NCI-H2196 (cell line): ENCODE measurements around the gene SPTBN5.

Source experiments
- DNase-seq: peaks from one replicate; lab custom pipeline; 2025; ENCODE audit not compliant: unreplicated experiment; lab: John Stamatoyannopoulos, UW

Gene SPTBN5

DNA sequence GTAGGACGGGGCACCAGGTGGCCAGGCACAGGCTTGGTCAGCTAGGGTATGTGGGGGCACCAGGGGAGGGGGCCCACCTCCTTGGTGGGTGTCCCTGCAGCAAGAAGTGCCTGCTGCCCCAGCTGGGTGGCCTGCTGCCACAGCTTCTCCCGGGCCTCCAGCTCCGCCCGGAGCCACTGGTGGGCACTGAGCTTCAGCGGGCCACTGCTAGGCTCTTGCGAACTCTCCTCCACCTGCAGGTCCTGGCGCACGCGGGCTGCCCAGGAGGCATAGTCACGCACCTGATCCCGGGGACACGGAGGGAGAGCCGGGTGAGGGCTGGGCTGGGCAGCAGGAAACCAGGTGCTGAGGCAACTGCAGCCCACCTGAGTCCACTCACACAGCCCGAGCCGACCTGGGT is 25.5 kb downstream of the SPTBN5 start:
- no peak for DNase-seq

DNA sequence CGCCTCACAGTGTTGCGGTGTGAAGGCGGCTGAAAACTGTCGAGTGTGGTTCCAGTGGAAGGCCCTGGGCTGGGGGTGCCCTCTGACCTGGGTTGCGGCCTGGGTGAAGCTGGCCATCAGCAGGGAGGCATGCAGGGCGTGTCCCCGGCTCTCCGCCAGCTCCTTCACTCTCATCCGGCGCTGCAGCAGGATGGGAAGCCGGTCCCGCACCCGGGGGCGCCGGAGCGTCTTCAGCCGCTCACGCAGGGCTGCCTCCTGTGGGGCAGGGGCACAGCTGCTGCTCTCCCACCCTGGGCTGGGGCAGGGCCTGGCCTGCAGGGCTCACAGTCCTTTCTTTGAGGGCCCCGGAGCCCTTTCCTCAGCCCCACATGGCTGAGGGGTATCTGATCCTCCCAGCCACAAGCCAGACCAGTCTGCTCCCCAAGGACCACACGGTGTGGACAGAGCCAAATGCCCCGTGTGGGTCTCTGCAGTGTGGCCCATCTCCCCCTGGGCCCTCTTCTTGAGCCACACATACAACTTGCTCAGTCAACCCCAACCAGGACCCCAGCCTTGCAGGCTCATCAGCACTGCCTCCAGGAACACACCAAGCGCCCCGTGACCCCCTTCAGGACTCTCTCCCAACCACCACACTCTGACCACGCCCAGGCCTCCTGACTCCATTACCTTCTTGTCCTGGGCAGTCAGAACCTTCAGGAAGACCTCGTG is 26.8 kb downstream of the SPTBN5 start:
- no peak for DNase-seq

DNA sequence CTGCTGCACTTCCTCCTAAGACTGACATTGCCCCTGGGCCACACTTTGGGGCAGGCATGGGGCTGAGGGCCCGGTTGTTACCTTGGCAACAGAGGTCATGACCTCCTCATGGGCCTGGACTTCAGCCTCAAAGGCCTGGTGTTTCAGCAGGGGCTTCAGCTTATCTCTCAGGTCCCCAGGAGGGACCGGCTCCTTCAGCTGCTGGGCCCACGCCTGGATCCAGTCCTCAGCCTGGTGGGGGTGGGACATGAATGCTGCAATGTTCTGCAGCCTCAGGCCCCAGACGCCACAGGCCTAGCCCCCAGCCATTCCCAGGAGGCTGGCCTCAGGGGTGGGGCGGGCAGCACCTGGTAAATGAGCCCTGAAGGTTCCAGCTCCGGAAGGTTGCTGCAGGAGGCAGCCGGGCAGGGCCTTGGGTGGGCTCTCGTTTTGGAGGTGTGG is 27.6 kb downstream of the SPTBN5 start:
- DNase-seq, result no peak

GRCh38 chr15:41865490-41866055 is 28.3 kb downstream of the SPTBN5 start:
- DNase-seq, result no peak

GRCh38 chr15:41862515-41863116 is 31.2 kb downstream of the SPTBN5 start:
- peak; percentile 24 for DNase-seq

DNA sequence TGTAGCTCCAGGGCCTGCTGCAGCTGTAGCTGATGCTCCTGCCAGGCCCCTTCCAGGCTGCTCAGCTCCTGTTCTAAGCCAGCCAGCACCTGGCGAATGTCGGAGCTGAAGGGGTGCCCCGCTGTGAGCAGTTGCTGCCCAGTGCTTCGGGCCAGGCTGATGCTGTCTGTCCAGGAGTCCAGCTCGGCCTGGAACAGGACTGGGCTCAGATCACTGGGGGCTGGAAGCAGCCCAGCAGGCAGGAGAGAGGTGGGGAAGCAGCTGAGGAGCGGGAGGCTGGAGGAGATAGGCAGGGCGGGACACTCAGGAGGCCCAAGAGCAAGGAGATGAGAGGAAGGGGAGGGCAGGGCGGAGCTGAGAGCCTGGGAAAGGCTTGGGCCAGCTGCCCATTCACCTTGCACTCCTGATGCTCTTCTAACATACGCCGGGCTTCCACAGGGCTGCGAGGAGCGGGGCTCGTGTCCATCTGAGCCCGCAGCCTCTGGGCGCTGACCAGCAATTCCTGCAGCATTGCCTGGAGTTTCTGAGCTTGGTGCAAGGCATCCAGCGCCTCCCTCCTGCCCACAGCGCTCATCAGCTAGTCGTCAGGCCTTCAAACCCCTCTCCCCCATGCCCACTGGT is 32.0 kb downstream of the SPTBN5 start:
- no peak for DNase-seq

DNA sequence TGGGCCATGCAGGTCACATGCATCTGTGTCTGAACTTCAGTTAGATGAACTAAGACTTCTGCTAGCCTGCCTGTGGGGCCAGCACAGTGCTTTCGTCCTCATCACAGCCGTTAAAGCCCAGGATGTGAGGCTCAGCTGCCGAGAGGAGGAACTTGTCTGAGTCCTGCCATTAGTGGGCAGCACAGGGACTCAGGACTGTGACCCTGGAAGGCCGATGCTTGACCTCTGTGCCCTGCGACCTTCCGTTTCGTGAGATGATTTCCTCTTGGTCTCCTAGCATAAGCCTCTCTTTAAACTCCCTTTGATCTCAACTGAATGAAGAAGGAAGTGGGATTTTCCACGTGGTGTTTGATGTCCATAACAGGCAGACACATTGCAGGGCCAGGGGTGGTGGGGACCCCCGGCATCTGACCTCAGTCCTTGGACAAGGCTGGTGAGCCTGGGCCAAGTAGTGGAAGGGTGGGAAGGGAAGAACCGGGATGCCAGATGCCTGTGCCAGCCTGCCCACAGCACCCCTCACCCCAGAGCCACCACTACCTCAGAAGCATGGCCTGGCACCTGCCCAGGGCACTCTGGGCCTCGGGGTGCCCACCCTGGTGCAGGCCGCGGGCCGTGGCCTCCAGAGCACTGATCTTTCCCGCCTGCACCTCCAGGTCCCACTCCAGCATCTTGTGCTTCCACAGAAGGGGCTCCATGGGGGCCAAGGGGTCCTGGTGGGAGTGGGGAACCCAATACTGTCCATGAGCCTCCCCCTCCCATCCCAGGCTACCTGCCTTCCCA is 33.6 kb downstream of the SPTBN5 start:
- no peak for DNase-seq

DNA sequence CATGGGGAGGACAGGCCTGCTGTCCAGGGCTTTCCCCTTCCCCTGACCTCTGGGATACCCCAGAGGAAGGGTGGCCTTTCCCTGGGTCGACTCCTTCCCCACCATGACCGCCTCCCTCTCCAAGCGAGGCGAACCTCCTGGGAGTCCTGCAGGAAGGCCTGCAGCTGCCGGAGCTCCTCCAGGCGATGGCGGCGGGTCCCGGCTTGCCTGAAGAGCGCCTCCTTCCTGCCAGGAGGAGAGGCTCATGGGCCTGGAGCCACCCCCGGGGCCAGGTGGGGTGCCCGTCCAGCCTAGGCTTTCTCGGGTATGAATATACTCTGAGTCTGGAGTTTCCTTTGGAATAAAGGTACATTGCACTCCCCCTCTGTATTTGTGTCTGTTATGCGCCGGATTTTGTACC is 35.1 kb downstream of the SPTBN5 start:
- DNase-seq, result no peak

DNA sequence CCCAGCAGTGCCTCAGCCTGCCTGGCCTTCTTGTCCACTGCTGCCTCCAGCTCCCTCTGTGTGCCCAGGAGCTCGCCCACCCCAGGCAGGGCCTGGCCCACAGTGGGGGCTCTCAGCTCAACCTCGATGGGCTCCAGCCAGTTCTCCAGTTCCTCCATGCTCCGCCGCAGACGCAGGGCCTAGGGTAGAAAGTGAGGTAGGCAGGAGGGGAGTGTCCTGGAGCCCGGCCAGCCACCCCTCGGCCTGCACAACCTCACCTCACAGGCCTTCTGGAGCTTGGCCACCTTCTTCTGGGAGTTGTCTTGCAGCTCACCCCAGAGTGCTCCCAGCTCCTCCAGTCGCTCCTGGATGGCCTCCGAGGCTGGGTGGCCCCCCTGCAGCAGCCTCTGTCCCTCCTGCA is 36.5 kb downstream of the SPTBN5 start:
- no peak for DNase-seq

DNA sequence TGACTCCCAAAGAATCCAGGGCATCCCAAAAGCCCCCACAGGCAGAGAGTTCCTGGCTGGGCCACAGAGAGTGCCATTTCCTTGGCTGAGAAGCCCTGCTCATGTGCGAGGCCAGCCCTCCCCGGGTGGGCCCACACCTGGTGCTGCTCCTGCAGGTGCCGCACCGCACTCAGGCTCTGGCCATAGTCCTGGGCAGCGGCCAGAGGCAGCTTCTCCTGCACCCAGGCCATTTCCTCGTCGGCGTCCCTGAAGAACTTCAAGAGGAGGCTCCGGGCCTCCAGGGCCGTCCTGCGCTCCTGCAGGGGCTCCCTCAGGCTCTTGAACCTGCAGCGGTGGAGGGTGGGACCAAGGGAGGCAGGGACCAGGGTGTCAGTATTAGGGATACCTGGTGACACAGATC is 37.1 kb downstream of the SPTBN5 start:
- no peak for DNase-seq

DNA sequence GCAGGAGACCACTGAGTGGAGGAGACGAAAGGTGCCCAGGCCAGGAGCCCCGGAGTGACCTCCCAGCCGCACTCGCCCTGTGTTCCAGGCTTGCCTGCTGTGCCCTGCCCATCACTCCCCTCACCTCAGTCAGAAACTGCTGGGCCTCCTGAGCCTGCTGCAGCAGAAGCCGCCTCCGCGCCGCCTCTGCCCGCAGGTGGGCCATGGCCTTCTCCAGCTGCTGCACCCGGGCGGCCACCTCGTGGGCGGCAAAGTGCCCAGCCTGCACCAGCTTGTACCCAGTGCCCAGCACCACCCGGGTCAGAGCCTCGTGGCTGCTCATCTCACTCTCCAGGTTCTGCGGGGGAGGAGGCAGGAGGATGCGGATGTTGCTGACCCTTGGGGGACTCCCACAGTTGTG is 37.6 kb downstream of the SPTBN5 start:
- no peak for DNase-seq

- DNase-seq, result no peak
These were observed 38.4 kb downstream of the SPTBN5 start for GRCh38 chr15:41855261-41855961.

DNA sequence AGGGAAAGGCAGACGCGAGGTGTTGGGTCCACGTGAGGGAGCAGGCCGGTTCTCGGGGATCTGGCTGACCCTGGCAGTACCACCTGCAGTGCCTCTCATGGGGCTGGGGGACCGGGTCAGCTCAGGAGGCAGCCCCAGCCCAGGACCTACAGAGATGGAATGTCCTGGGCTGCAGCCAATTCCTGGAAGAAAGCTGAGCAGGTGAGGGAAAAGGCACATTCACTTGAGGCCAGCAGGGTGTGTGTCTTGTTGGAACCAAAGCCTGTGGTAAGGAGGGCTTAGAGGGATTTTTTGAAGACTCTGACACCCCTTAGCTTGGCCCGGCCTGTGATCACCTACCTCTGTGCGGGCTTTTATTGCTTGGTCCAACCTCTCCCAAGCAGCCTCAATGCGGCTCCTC is 39.4 kb downstream of the SPTBN5 start:
- no peak for DNase-seq

GRCh38 chr15:41853831-41854230 is 40.0 kb downstream of the SPTBN5 start:
- no peak for DNase-seq

DNA sequence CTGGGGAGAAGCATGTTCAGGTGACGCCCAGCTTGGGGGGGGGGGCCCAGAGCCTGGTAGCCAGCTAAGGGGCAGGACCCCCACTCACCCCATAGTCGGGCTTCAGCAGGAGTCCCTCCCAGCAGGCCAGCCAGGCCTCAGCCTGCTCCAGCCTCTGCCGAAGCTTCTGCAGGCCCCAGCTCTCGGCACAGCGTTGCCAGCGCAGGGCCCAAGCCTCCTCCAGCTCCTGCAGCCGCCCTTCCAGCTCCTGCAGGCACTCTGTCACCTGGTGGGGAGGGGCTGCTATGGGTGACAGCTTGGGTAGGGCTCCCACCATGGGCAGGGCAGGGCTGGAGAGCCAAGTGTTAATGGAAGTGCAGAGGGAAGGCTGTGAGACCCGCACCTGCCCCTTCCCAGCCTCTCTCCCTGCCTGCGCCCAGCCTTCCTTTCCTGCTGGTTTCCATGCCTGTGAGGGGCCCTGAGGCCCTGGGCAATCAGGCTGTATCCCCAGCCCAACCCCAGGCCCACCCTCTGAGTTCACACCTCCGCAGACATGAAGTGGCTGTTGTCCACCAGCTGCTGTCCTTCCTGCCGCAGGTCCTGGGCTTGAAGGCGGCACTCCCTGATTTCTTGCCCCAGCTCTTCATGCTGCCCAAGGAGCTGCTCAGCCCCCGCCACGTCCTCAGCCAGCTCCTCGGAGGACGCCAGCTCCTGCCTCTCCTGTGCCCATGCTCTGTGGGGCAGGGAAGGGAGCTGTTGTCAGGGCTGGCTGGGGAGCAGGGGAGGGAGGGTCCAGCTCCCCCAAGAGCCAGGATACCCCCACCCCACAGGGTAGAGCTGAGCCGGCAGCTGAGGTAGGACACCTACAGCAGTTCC is 40.9 kb downstream of the SPTBN5 start:
- no peak for DNase-seq

- no peak for DNase-seq
These were observed 42.0 kb downstream of the SPTBN5 start for GRCh38 chr15:41851755-41852370.

- DNase-seq, result no peak
These were observed 42.7 kb downstream of the SPTBN5 start for GRCh38 chr15:41851167-41851523.

DNA sequence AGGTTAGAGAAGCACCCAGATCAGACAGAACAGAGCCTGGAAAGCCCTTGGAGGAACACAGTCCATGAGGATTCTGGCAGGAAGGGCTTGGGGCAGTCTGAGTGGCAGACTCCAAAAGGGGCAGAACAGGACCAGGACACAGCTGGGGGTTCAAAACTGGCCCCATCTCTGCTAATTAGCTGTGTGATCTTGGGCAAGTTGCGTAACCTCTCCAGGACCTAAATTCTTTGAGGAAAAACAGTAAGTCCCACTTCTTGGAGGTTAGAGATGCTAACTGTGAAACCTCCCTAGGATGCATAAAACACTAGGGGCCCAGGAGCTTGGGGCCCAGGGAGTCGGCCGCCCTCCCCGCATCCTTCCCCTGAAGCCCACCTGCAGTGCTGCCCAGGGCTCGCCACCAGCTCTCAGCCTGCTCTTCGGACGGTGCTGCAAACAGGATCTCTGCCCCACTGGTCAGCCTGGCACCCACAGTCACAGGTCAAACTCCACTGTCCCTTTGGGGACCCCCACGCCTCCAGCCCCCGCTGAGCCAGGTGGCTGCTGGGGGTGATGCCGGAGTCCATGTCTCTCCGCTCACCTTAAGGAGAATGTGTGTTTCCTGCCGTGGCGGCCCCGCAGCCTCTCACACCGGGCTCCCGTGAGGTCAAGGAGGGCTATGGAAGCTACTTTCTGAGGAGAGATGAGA is 43.2 kb downstream of the SPTBN5 start:
- no peak for DNase-seq

- DNase-seq, result no peak
These were observed 44.0 kb downstream of the SPTBN5 start for GRCh38 chr15:41849861-41850260.
